Nephron progenitor cell (in vitro differentiated cells): ENCODE data around the gene KRT40.

Experiments
- DNase-seq: peaks from one replicate; pipeline ENCODE4 v3.0.0; 2021
- H3K27ac Mint-ChIP-seq: 2 replicates; pipeline ENCODE4 v1.8.0; 2021; ENCODE audit warnings: mild to moderate bottlenecking, moderate library complexity, mixed read lengths
- H3K27me3 Mint-ChIP-seq: 2 replicates; pipeline ENCODE4 v1.8.0; 2021; ENCODE audit warnings: mild to moderate bottlenecking, low read depth, mixed read lengths; ENCODE audit not compliant: poor library complexity
- H3K36me3 Mint-ChIP-seq: 2 replicates; pipeline ENCODE4 v1.8.0; 2021; ENCODE audit warnings: low read depth, mixed read lengths
- H3K4me1 Mint-ChIP-seq: 2 replicates; pipeline ENCODE4 v1.8.0; 2021; ENCODE audit warnings: mixed read lengths
- H3K4me3 Mint-ChIP-seq: 2 replicates; pipeline ENCODE4 v1.8.0; 2021; ENCODE audit warnings: mild to moderate bottlenecking, moderate library complexity, mixed read lengths
- H3K9me3 Mint-ChIP-seq: 2 replicates; pipeline ENCODE4 v1.8.0; 2021; ENCODE audit warnings: mild to moderate bottlenecking, moderate library complexity, mixed read lengths
- TF ChIP-seq, protein P1 (sequence below): fragments of 200-600 bp; sonication (generic); IDR thresholded peaks from 2 replicates; pipeline ENCODE4 v1.5.0; 2021; ENCODE audit warnings: antibody characterized with exemption

Gene KRT40

DNA sequence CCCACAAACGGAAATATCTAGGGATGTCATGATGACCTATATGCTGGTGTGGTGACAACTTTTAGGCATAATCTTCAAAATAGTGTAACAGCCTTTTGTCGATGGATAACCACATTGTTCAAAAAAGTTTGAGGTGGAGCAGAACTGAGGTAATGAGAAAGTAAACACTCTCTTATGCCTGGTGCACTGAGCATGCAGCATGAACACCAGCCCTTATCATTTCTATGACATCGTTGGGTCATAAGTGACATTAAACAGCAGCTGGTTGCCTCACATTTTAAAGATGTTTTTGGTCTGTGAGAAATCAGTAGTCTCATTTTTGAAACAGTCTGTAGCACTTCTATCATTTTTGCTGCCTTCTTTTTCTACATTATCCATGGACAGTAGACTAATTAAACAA, 48.5 kb downstream of the KRT40 start:
- Mint-ChIP-seq H3K36me3 (no peaks in the 10 kb centered on the region), H3K4me1 (peaks cover 15% of the 10 kb centered on the region), H3K9me3 (no peaks in the 10 kb centered on the region), H3K27me3 (peaks cover 3% of the 10 kb centered on the region), H3K27ac (no peak overlapping the region), H3K4me3 (no peak overlapping the region)
- TF ChIP-seq, protein P1, sequence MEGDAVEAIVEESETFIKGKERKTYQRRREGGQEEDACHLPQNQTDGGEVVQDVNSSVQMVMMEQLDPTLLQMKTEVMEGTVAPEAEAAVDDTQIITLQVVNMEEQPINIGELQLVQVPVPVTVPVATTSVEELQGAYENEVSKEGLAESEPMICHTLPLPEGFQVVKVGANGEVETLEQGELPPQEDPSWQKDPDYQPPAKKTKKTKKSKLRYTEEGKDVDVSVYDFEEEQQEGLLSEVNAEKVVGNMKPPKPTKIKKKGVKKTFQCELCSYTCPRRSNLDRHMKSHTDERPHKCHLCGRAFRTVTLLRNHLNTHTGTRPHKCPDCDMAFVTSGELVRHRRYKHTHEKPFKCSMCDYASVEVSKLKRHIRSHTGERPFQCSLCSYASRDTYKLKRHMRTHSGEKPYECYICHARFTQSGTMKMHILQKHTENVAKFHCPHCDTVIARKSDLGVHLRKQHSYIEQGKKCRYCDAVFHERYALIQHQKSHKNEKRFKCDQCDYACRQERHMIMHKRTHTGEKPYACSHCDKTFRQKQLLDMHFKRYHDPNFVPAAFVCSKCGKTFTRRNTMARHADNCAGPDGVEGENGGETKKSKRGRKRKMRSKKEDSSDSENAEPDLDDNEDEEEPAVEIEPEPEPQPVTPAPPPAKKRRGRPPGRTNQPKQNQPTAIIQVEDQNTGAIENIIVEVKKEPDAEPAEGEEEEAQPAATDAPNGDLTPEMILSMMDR, result no peak
- DNase-seq, result no peak

DNA sequence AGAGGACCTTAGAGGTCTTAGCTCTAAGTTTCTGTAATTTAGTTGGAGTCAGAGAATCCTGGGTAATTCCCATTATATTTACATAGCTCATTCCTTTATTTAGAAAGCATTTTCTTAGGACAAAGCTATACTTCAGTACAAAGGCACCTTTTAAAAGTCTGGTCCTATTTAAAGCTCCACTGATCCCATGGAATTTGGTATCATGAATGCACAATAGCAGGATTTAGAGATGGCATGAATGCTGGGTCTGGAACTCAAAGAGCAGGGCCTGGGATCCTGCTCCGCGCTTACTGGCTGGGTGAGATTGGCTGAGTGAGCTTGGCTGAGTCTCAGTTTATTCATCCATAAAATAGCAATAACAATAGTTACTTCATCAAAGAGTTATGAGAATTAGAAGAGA, 51.5 kb downstream of the KRT40 start:
- Mint-ChIP-seq H3K4me3 (no peak overlapping the region), H3K27me3 (peaks cover 3% of the 10 kb centered on the region), H3K9me3 (no peaks in the 10 kb centered on the region), H3K27ac (no peak overlapping the region), H3K4me1 (peaks cover 11% of the 10 kb centered on the region), H3K36me3 (no peaks in the 10 kb centered on the region)
- DNase-seq, result no peak
- TF ChIP-seq, protein P1, result no peak

DNA sequence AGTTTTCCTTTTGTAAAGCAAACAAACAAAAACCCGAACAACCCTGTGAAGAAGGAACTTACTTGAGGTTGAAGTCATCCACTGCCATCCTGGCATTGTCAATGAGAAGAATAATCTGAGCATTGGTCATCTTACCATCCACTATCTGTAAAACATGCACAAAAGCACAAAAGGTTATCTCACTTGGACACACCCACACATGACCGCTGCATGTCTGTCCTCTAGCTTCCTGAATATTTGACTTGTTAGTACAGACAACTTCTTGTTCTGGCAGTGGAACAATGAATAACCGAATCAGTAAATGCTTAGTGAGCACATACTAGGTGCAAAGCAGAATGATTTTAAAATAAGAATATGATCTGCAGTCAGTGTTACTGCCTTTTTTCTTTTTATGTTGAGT, 52.8 kb downstream of the KRT40 start:
- H3K9me3 Mint-ChIP-seq, result no peaks in the 10 kb centered on the region
- H3K27me3 Mint-ChIP-seq, result peaks cover 3% of the 10 kb centered on the region
- no peak overlapping the region for H3K27ac Mint-ChIP-seq
- H3K36me3 Mint-ChIP-seq, result no peaks in the 10 kb centered on the region
- no peak for DNase-seq
- H3K4me1 Mint-ChIP-seq, result no peaks in the 10 kb centered on the region
- TF ChIP-seq, protein P1, result no peak
- H3K4me3 Mint-ChIP-seq, result no peak overlapping the region
